Testis (tissue), 2 donors: ENCODE data around the gene KCNAB3.

Source experiments
- CTCF ChIP-seq, 3 experiments: fragments of 450-650 bp in 2 of 3; fragments of 200-600 bp in 1 of 3; sonication (generic) in 1 of 3; IDR thresholded peaks; one replicate each; pipeline ENCODE4 v1.5.1; 2016 to 2019; ENCODE audit warnings: antibody characterized with exemption in 3 of 3, mild to moderate bottlenecking in 2 of 3, moderate library complexity in 1 of 3
- POLR2A ChIP-seq: fragments of 450-650 bp; IDR thresholded peaks from one replicate; pipeline ENCODE4 v1.6.1; 2017; ENCODE audit warnings: antibody characterized with exemption, mild to moderate bottlenecking, moderate library complexity

- TF ChIP-seq CTCF (IDR thresholded peaks at IDR 0.05) = no peak
- no peak for TF ChIP-seq POLR2A
Measured at GRCh38 chr17:7910711-7911110, 18.9 kb downstream of the KCNAB3 start.
